Fibroblast of lung (primary cell): ENCODE data around the gene OSMR. TPM values are rescaled to one million over a fixed set of nuclear protein-coding genes. Genes with fewer than 3 reads are reported as not detected.

Source experiments
- DNase-seq, 2 donors: peaks; one replicate each; pipeline versions ENCODE4 v3.0.0 to v3.0.0-alpha.2; 2010; ENCODE audit warnings: low read depth in 2 of 2
- H2AFZ ChIP-seq: 2 replicates; pipeline ENCODE4 v1.5.1; 2012; ENCODE audit warnings: low read length, control low read depth, inconsistent platforms
- H3K27ac ChIP-seq: 2 replicates; pipeline ENCODE4 v1.5.1; 2011; ENCODE audit warnings: low read length, control low read depth; ENCODE audit not compliant: insufficient read depth
- H3K27me3 ChIP-seq: 2 replicates; pipeline ENCODE4 v1.5.1; 2011; ENCODE audit warnings: mild to moderate bottlenecking, low read length; ENCODE audit not compliant: control insufficient read depth, insufficient read depth
- H3K36me3 ChIP-seq: 2 replicates; pipeline ENCODE4 v1.5.1; 2011; ENCODE audit warnings: low read length; ENCODE audit not compliant: control insufficient read depth, insufficient read depth
- H3K4me1 ChIP-seq: 2 replicates; pipeline ENCODE4 v1.5.1; 2011; ENCODE audit warnings: low read length; ENCODE audit not compliant: control insufficient read depth, insufficient read depth; ENCODE audit errors: extremely low read depth
- H3K4me2 ChIP-seq: 2 replicates; pipeline ENCODE4 v1.5.1; 2011; ENCODE audit warnings: low read length, control low read depth; ENCODE audit not compliant: insufficient read depth; ENCODE audit errors: extremely low read depth
- H3K4me3 ChIP-seq, 4 experiments: fragments of 200-600 bp in 1 of 4; sonication (generic) in 1 of 4; replicated peaks in 1 of 4; 2 replicates each; pipeline ENCODE4 v1.5.1; 2011 to 2016; ENCODE audit warnings: low read length in 4 of 4, low read depth in 3 of 4, mild to moderate bottlenecking in 3 of 4, control low read depth in 2 of 4, inconsistent platforms in 1 of 4, mixed read lengths in 1 of 4; ENCODE audit not compliant: insufficient read depth in 1 of 4; ENCODE audit errors: control extremely low read depth in 1 of 4
- H3K79me2 ChIP-seq: 2 replicates; pipeline ENCODE4 v1.5.1; 2012; ENCODE audit warnings: mild to moderate bottlenecking, low read length, inconsistent platforms; ENCODE audit not compliant: control insufficient read depth, insufficient read depth
- H3K9ac ChIP-seq: 2 replicates; pipeline ENCODE4 v1.5.1; 2011; ENCODE audit warnings: mild to moderate bottlenecking, low read length, control low read depth; ENCODE audit not compliant: insufficient read depth
- H3K9me3 ChIP-seq: 2 replicates; pipeline ENCODE4 v1.5.1; 2012; ENCODE audit warnings: low read depth, low read length; ENCODE audit not compliant: control insufficient read depth, insufficient read depth
- H4K20me1 ChIP-seq: 2 replicates; pipeline ENCODE4 v1.5.1; 2011; ENCODE audit warnings: low read length; ENCODE audit not compliant: control insufficient read depth, insufficient read depth; ENCODE audit errors: extremely low read depth
- EZH2 ChIP-seq: IDR thresholded peaks from 2 replicates; pipeline ENCODE4 v1.5.1; 2012; ENCODE audit warnings: low read length, control low read depth, mild to moderate bottlenecking; ENCODE audit errors: missing control alignments
- polyA plus RNA-seq, 2 donors: library from polyadenylated mRNA; depleted of rRNA in 1 of 2; stranded (reverse) in 1 of 2; unstranded in 1 of 2; fragments of >200 nt; gene quantifications; 2 replicates each; pipeline ENCODE4 v1.2.1, GENCODE V29; 2011 to 2012; ENCODE audit warnings: missing spikeins in 1 of 2
- total RNA-seq: library from RNA; depleted of rRNA; stranded (reverse); fragments of >200 nt; gene quantifications from 2 replicates; pipeline ENCODE4 v1.2.1, GENCODE V29; 2014
- TF ChIP-seq, protein P1 (sequence below), 2 donors: IDR thresholded peaks in 1 of 2; conservative IDR thresholded peaks in 1 of 2; 1 replicate in 1 of 2; 2 replicates in 1 of 2; pipeline ENCODE4 v1.5.1; 2011 to 2012; ENCODE audit warnings: low read length in 2 of 2, control low read depth in 1 of 2, inconsistent platforms in 1 of 2, low read depth in 1 of 2, mild to moderate bottlenecking in 1 of 2

OSMR gene
- total and polyA plus RNA-seq, 2 donors (not counting 1 experiment from before 2014, with no cell fraction given): 102 to 189 TPM

GRCh38 chr5:38916802-38917201 lies 71.0 kb downstream of the OSMR start:
- Histone ChIP-seq H2AFZ (no peak overlapping the region), H3K9me3 (no peaks in the 10 kb centered on the region), H3K79me2 (no peaks in the 10 kb centered on the region), H4K20me1 (no peaks in the 10 kb centered on the region), H3K27me3 (no peaks in the 10 kb centered on the region), H3K4me3 (no peak overlapping the region), H3K9ac (no peak overlapping the region), H3K27ac (no peak overlapping the region), H3K4me2 (no peak overlapping the region), H3K36me3 (peaks cover 7% of the 10 kb centered on the region), H3K4me1 (no peaks in the 10 kb centered on the region)
- DNase-seq: no peak
- TF ChIP-seq, protein P1, sequence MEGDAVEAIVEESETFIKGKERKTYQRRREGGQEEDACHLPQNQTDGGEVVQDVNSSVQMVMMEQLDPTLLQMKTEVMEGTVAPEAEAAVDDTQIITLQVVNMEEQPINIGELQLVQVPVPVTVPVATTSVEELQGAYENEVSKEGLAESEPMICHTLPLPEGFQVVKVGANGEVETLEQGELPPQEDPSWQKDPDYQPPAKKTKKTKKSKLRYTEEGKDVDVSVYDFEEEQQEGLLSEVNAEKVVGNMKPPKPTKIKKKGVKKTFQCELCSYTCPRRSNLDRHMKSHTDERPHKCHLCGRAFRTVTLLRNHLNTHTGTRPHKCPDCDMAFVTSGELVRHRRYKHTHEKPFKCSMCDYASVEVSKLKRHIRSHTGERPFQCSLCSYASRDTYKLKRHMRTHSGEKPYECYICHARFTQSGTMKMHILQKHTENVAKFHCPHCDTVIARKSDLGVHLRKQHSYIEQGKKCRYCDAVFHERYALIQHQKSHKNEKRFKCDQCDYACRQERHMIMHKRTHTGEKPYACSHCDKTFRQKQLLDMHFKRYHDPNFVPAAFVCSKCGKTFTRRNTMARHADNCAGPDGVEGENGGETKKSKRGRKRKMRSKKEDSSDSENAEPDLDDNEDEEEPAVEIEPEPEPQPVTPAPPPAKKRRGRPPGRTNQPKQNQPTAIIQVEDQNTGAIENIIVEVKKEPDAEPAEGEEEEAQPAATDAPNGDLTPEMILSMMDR (conservative IDR thresholded peaks at IDR 0.05 in 1 of 2, IDR thresholded peaks at IDR 0.05 in 1 of 2; ENCODE audit: low read depth in 1 of 2, low read length in 2 of 2): no peak
- no peak for TF ChIP-seq EZH2

DNA sequence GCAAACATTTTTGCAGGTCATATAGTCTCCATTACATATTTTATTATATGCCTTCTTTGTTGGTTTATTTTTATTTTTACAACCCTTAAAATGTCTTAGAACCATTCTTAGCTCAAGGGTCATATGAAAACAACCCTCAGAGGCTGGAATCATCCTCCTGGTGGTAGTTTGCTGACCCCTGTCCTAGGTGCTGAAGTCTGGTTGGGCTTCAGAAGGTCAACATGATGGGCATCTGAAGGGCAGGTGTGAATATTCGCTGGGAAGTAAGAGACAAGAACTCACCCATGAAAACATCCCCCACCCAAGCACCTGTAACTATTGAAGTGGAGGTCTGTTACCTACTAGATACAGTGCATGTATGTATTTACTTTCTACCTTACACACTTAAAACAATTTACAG lies 75.4 kb downstream of the OSMR start:
- peaks cover 6% of the 10 kb centered on the region for H3K4me1 ChIP-seq
- TF ChIP-seq, protein P1 (conservative IDR thresholded peaks at IDR 0.05 in 1 of 2, IDR thresholded peaks at IDR 0.05 in 1 of 2; ENCODE audit: low read depth in 1 of 2, low read length in 2 of 2): no peak
- no peak for TF ChIP-seq EZH2
- no peak for DNase-seq

DNA sequence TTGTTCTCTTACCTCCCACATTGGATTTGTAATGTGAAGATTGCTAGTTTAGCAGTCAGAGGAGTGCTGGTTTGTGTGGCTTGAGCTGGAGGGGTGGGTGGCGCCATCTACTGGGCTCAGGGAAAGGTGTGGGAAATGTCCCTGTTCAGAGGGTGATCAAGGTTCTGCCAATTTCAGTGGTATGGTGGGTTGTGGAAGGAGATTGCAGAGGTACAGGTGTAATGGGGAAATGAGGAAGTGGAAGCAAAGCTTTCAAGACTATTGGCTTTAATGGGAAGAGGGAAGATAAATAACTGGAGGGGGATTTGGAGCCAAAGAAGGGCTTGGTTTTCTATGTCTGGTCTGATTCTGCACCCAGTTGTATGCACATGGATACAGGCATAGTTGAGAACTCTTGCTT lies 76.4 kb downstream of the OSMR start:
- Histone ChIP-seq H3K9ac (no peak overlapping the region), H3K9me3 (no peaks in the 10 kb centered on the region)
- DNase-seq: peak; percentile 40 to 61

More for the DNA sequence above, 75.4 kb downstream of the OSMR start:
- Histone ChIP-seq H3K36me3 (peaks cover 10% of the 10 kb centered on the region), H4K20me1 (peaks cover 4% of the 10 kb centered on the region), H3K9me3 (no peaks in the 10 kb centered on the region), H3K79me2 (no peaks in the 10 kb centered on the region), H3K4me3 (no peak overlapping the region), H2AFZ (no peak overlapping the region), H3K27ac (no peak overlapping the region), H3K9ac (no peak overlapping the region), H3K27me3 (no peaks in the 10 kb centered on the region), H3K4me2 (no peak overlapping the region)

More for the DNA sequence above, 76.4 kb downstream of the OSMR start:
- H3K79me2 ChIP-seq: no peaks in the 10 kb centered on the region
- no peak overlapping the region for H3K27ac ChIP-seq
- H3K4me1 ChIP-seq: peaks cover 6% of the 10 kb centered on the region
- H3K27me3 ChIP-seq: no peaks in the 10 kb centered on the region
- peaks cover 4% of the 10 kb centered on the region for H4K20me1 ChIP-seq
- no peak overlapping the region for H3K4me2 ChIP-seq
- no peak for TF ChIP-seq EZH2
- TF ChIP-seq, protein P1 (conservative IDR thresholded peaks at IDR 0.05 in 1 of 2, IDR thresholded peaks at IDR 0.05 in 1 of 2; ENCODE audit: low read depth in 1 of 2, low read length in 2 of 2): peak; percentile 80 to 94
- no peak overlapping the region for H2AFZ ChIP-seq
- H3K4me3 ChIP-seq: no peak overlapping the region
- peaks cover 15% of the 10 kb centered on the region for H3K36me3 ChIP-seq
